RWPE2 (cell line): ENCODE measurements around the gene YJU2.

ENCODE experiments used
- ATAC-seq: fragments of 200-7000 bp; cut with Tn5 transposase; 3 replicates; pipeline ENCODE4 v1.9.1; 2021; ENCODE audit warnings: low read depth
- DNase-seq: peaks from one replicate; pipeline ENCODE4 v3.0.0-alpha.2; 2020; ENCODE audit warnings: low spot score
- H3K27ac ChIP-seq: fragments of 450-650 bp; 2 replicates; pipeline ENCODE4 v1.5.1; 2017; ENCODE audit warnings: mild to moderate bottlenecking; ENCODE audit not compliant: poor library complexity, severe bottlenecking
- H3K27me3 ChIP-seq: fragments of 250-450 bp; sonication (Bioruptor Pico); 2 replicates; pipeline ENCODE4 v1.5.1; 2021; ENCODE audit warnings: mild to moderate bottlenecking, moderate library complexity; ENCODE audit not compliant: insufficient read depth, poor library complexity, severe bottlenecking
- H3K36me3 ChIP-seq: fragments of 250-450 bp; sonication (Bioruptor Pico); 2 replicates; pipeline ENCODE4 v1.5.1; 2020; ENCODE audit warnings: low read depth, mild to moderate bottlenecking, moderate library complexity
- H3K4me1 ChIP-seq: fragments of 250-450 bp; sonication (Bioruptor Pico); 2 replicates; pipeline ENCODE4 v1.5.1; 2021; ENCODE audit warnings: mild to moderate bottlenecking, moderate library complexity; ENCODE audit not compliant: insufficient read depth, poor library complexity, severe bottlenecking
- H3K4me3 ChIP-seq: fragments of 250-450 bp; sonication (Bioruptor Pico); 2 replicates; pipeline ENCODE4 v1.5.1; 2021; ENCODE audit warnings: mild to moderate bottlenecking, moderate library complexity; ENCODE audit not compliant: severe bottlenecking
- H3K9me3 ChIP-seq: fragments of 250-450 bp; sonication (Bioruptor Pico); 2 replicates; pipeline ENCODE4 v1.5.1; 2021; ENCODE audit warnings: mild to moderate bottlenecking, moderate library complexity; ENCODE audit not compliant: severe bottlenecking
- CTCF ChIP-seq: fragments of 450-650 bp; IDR thresholded peaks from one replicate; pipeline ENCODE4 v1.5.1; 2017; ENCODE audit warnings: mild to moderate bottlenecking, moderate library complexity; ENCODE audit not compliant: poor library complexity, severe bottlenecking

YJU2 gene

GRCh38 chr19:4291184-4291732, 44.4 kb downstream of the YJU2 start:
- H3K27me3 ChIP-seq: no peaks in the 10 kb centered on the region
- H3K4me3 ChIP-seq: no peak overlapping the region
- H3K27ac ChIP-seq: no peak overlapping the region
- no peak for DNase-seq
- no peaks in the 10 kb centered on the region for H3K36me3 ChIP-seq
- no peak for ATAC-seq
- no peaks in the 10 kb centered on the region for H3K9me3 ChIP-seq
- TF ChIP-seq CTCF: no peak
- H3K4me1 ChIP-seq: no peaks in the 10 kb centered on the region

- Histone ChIP-seq H3K27me3 (no peaks in the 10 kb centered on the region), H3K27ac (no peak overlapping the region), H3K36me3 (no peaks in the 10 kb centered on the region), H3K4me1 (no peaks in the 10 kb centered on the region), H3K4me3 (no peak overlapping the region), H3K9me3 (no peaks in the 10 kb centered on the region)
- TF ChIP-seq CTCF: no peak
- DNase-seq (no peak), ATAC-seq (no peak)
These were observed 45.6 kb downstream of the YJU2 start for GRCh38 chr19:4292515-4292914.

GRCh38 chr19:4294389-4294788, 47.5 kb downstream of the YJU2 start:
- Histone ChIP-seq H3K4me1 (no peaks in the 10 kb centered on the region), H3K27me3 (no peaks in the 10 kb centered on the region), H3K36me3 (no peaks in the 10 kb centered on the region), H3K27ac (no peak overlapping the region), H3K4me3 (no peak overlapping the region), H3K9me3 (no peaks in the 10 kb centered on the region)
- no peak for DNase-seq
- ATAC-seq: no peak
- TF ChIP-seq CTCF: no peak

GRCh38 chr19:4295972-4296771, 49.3 kb downstream of the YJU2 start:
- H3K27ac ChIP-seq: no peak overlapping the region
- no peak for DNase-seq

More at GRCh38 chr19:4295972-4296771, 49.3 kb downstream of the YJU2 start:
- no peaks in the 10 kb centered on the region for H3K27me3 ChIP-seq
- H3K4me1 ChIP-seq: no peaks in the 10 kb centered on the region
- H3K36me3 ChIP-seq: no peaks in the 10 kb centered on the region
- no peak for TF ChIP-seq CTCF
- no peak overlapping the region for H3K4me3 ChIP-seq
- no peak for ATAC-seq
- no peaks in the 10 kb centered on the region for H3K9me3 ChIP-seq
